ENCODE results near the gene TRPM8. TPM values are rescaled to one million over a fixed set of nuclear protein-coding genes. Genes with fewer than 3 reads are reported as not detected.

Gene TRPM8
- total and polyA plus RNA-seq, 2 of the 13 experiments (the other 11 are each of a cell fraction or from before 2014, with no cell fraction given) = 0.12 TPM; not detected in 1

DNA sequence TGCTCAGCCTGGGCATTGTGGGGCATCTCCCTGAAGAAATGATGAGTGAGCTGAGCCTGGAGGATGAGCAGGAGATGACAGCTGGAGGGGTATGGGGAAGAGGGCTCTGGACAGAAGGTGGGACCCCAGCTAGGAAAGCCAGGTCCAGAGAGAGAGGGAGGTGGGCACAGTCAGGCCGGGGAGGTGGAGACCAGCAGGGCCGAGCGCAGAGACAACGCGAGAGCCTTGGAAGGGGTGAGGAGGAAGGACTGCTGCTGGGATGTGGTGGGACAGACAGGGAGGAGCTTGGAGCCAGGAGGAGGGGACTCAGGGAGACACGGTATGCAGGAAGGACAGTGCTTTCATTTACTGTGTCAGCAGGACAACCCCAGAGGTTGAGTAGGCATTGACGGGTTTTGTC is 8.2 kb downstream of the TRPM8 start:
- no TSS peak for BruUV-seq (replicated peaks)
- Histone ChIP-seq H3K4me1 (ENCODE audit: insufficient read depth, low read length) (no peaks in the 10 kb centered on the region), H3K36me3 (replicated peaks in 1 of 2; ENCODE audit: control insufficient read depth in 1 of 2, insufficient read depth in 2 of 2, low read length in 2 of 2) (no peaks in the 10 kb centered on the region), H3K27ac (ENCODE audit: extremely low read length, insufficient read depth, low read length) (no peak overlapping the region), H2AFZ (ENCODE audit: low read length) (no peak overlapping the region), H3K79me2 (ENCODE audit: insufficient read depth, low read length) (no peaks in the 10 kb centered on the region), H3K4me2 (ENCODE audit: low read depth, low read length) (no peak overlapping the region), H3K27me3 (ENCODE audit: control insufficient read depth in 1 of 2, insufficient read depth in 2 of 2, low read length in 2 of 2) (peaks cover 2 to 33% of the 10 kb centered on the region in 2 experiments; a peak in 4 of 5 replicates), H4K20me1 (ENCODE audit: insufficient read depth, low read length) (no peaks in the 10 kb centered on the region), H3K9ac (ENCODE audit: insufficient read depth, low read depth, low read length) (no peak overlapping the region), H3K9me3 (ENCODE audit: low read length) (no peaks in the 10 kb centered on the region), H3K4me3 (replicated peaks in 1 of 3; ENCODE audit: insufficient read depth in 1 of 3, low read depth in 2 of 3, low read length in 3 of 3) (no peak overlapping the region)
- ChIA-PET CTCF (ENCODE audit: low intra/inter-chr PET ratio, low total read pairs) (no interaction called here), POLR2A (no interaction called here)
- no peak for TF ChIP-seq RBM39 (IDR thresholded peaks at IDR 0.05; ENCODE audit: low read depth, low read length, poor library complexity, severe bottlenecking)
- TF ChIP-seq ZNF83 (CRISPR knock-in tag; IDR thresholded peaks at IDR 0.05; ENCODE audit: borderline replicate concordance) = no peak
- TF ChIP-seq, protein P1, sequence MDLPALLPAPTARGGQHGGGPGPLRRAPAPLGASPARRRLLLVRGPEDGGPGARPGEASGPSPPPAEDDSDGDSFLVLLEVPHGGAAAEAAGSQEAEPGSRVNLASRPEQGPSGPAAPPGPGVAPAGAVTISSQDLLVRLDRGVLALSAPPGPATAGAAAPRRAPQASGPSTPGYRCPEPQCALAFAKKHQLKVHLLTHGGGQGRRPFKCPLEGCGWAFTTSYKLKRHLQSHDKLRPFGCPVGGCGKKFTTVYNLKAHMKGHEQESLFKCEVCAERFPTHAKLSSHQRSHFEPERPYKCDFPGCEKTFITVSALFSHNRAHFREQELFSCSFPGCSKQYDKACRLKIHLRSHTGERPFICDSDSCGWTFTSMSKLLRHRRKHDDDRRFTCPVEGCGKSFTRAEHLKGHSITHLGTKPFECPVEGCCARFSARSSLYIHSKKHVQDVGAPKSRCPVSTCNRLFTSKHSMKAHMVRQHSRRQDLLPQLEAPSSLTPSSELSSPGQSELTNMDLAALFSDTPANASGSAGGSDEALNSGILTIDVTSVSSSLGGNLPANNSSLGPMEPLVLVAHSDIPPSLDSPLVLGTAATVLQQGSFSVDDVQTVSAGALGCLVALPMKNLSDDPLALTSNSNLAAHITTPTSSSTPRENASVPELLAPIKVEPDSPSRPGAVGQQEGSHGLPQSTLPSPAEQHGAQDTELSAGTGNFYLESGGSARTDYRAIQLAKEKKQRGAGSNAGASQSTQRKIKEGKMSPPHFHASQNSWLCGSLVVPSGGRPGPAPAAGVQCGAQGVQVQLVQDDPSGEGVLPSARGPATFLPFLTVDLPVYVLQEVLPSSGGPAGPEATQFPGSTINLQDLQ (CRISPR knock-in tag; IDR thresholded peaks at IDR 0.05) = no peak
- TF ChIP-seq SP2 (CRISPR knock-in tag; IDR thresholded peaks at IDR 0.05) = no peak
- TF ChIP-seq FOXO1 (CRISPR knock-in tag; IDR thresholded peaks at IDR 0.05) = no peak
- 31% methylated on average over 7 of the region's 7 CpGs for WGBS (ENCODE audit: low lambda C conversion rate)
- no peak for ATAC-seq
- no peak for FAIRE-seq
- DNase-seq (ENCODE audit: low spot score) = no peak
- intact Hi-C loops (cut with micrococcal nuclease; ENCODE audit: unreplicated experiment) = no loop called here
- in situ Hi-C loops (cut with HindIII; ENCODE audit: extremely low pct_ligation_motif_present, low pct_unique_long_range_greater_than_20kb) = no loop called here

GRCh38 chr2:233926806-233927205 is 9.6 kb downstream of the TRPM8 start:
- Histone ChIP-seq H3K79me2 (ENCODE audit: insufficient read depth, low read length) (no peaks in the 10 kb centered on the region), H3K4me2 (ENCODE audit: low read depth, low read length) (no peak overlapping the region), H4K20me1 (ENCODE audit: insufficient read depth, low read length) (no peaks in the 10 kb centered on the region), H3K9ac (ENCODE audit: insufficient read depth, low read depth, low read length) (no peak overlapping the region), H3K36me3 (replicated peaks in 1 of 2; ENCODE audit: control insufficient read depth in 1 of 2, insufficient read depth in 2 of 2, low read length in 2 of 2) (no peaks in the 10 kb centered on the region), H3K9me3 (ENCODE audit: low read length) (no peaks in the 10 kb centered on the region), H3K27ac (ENCODE audit: extremely low read length, insufficient read depth, low read length) (no peak overlapping the region), H2AFZ (ENCODE audit: low read length) (no peak overlapping the region), H3K27me3 (ENCODE audit: control insufficient read depth in 1 of 2, insufficient read depth in 2 of 2, low read length in 2 of 2) (peaks cover 3 to 35% of the 10 kb centered on the region in 2 experiments; a peak in 4 of 5 replicates), H3K4me3 (replicated peaks in 1 of 3; ENCODE audit: insufficient read depth in 1 of 3, low read depth in 2 of 3, low read length in 3 of 3) (no peak overlapping the region), H3K4me1 (ENCODE audit: insufficient read depth, low read length) (no peaks in the 10 kb centered on the region)
- no peak; the same call in 2 of the 3 replicates for ATAC-seq
- POLR2A ChIA-PET = no interaction called here
- BruUV-seq (replicated peaks) = no TSS peak
- no peak for DNase-seq (ENCODE audit: low spot score)
- intact Hi-C loops (cut with micrococcal nuclease; ENCODE audit: unreplicated experiment) = no loop called here
- TF ChIP-seq KAT8 (CRISPR knock-in tag; IDR thresholded peaks at IDR 0.05) = no peak
- no peak for TF ChIP-seq MED1 (CRISPR knock-in tag; IDR thresholded peaks at IDR 0.05)
- TF ChIP-seq SOX5 (CRISPR knock-in tag; IDR thresholded peaks at IDR 0.05; ENCODE audit: borderline replicate concordance) = no peak
- TF ChIP-seq MAFG (CRISPR knock-in tag; IDR thresholded peaks at IDR 0.05) = no peak
- no peak for TF ChIP-seq PPARG (CRISPR knock-in tag; conservative IDR thresholded peaks at IDR 0.05)
- no peak for TF ChIP-seq ZNF746 (CRISPR knock-in tag; IDR thresholded peaks at IDR 0.05)
- no peak for TF ChIP-seq ADNP (CRISPR knock-in tag; IDR thresholded peaks at IDR 0.05)
- no peak for TF ChIP-seq ISX (CRISPR knock-in tag; conservative IDR thresholded peaks at IDR 0.05)
- TF ChIP-seq, protein P2, sequence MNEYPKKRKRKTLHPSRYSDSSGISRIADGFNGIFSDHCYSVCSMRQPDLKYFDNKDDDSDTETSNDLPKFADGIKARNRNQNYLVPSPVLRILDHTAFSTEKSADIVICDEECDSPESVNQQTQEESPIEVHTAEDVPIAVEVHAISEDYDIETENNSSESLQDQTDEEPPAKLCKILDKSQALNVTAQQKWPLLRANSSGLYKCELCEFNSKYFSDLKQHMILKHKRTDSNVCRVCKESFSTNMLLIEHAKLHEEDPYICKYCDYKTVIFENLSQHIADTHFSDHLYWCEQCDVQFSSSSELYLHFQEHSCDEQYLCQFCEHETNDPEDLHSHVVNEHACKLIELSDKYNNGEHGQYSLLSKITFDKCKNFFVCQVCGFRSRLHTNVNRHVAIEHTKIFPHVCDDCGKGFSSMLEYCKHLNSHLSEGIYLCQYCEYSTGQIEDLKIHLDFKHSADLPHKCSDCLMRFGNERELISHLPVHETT (CRISPR knock-in tag; conservative IDR thresholded peaks at IDR 0.05) = no peak
- in situ Hi-C loops (cut with HindIII; ENCODE audit: extremely low pct_ligation_motif_present, low pct_unique_long_range_greater_than_20kb) = no loop called here
- FAIRE-seq = no peak
- WGBS (ENCODE audit: low lambda C conversion rate) = 38% methylated on average over 4 of the region's 4 CpGs
- CTCF ChIA-PET (ENCODE audit: low intra/inter-chr PET ratio, low total read pairs) = no interaction called here
